HG02610 (cell line): Measurements from ENCODE around the gene MTRF1.
A peak's percentile ranks its signal among the peaks of the same experiment; 100 is the strongest.

ENCODE experiments used
- ATAC-seq: cut with Tn5 transposase; IDR thresholded peaks from one replicate; pipeline ENCODE4 v1.9.1; 2021; ENCODE audit warnings: mild to moderate bottlenecking, moderate library complexity; ENCODE audit not compliant: unreplicated experiment

The MTRF1 gene, protein sequence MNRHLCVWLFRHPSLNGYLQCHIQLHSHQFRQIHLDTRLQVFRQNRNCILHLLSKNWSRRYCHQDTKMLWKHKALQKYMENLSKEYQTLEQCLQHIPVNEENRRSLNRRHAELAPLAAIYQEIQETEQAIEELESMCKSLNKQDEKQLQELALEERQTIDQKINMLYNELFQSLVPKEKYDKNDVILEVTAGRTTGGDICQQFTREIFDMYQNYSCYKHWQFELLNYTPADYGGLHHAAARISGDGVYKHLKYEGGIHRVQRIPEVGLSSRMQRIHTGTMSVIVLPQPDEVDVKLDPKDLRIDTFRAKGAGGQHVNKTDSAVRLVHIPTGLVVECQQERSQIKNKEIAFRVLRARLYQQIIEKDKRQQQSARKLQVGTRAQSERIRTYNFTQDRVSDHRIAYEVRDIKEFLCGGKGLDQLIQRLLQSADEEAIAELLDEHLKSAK

DNA sequence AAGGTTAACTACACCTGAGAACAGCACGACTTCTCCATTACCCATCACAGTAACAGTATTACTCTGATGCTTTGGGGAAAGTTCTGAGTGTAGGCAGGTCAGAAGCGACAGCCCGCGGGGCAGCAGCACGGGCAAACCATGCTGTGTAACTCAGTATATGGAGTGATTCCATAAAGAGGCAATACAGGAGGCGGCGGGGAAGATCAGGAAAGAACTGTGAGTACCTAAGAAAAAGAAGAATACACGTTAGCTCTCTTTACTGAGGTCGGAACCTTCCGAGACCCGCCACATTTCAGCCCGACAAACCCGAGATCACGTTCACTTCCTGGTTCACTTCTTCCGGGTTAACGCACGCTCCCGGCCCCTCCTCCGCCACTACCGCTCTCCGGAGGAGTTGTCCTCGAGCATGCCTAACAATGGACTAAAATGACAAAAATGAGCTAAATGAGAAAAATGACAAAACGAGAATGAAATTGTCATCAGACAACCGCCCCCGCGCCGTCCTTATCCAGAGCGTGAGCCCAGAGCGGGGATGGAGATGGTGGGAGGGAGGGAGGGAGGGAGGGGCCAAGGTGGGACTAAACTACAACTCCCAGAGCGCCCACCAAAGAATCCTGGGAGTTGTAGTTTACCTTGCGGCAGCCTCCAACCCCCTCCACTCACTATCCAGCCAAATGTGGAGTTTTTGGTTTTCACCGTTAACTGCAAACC is at the start of gene MTRF1:
Gene MTRF1, minus strand, starts transcription at position 316 of the 711 bp plus-strand sequence. CDS start 2,669 bp downstream, outside the sequence.
- ATAC-seq: peak; percentile 93

DNA sequence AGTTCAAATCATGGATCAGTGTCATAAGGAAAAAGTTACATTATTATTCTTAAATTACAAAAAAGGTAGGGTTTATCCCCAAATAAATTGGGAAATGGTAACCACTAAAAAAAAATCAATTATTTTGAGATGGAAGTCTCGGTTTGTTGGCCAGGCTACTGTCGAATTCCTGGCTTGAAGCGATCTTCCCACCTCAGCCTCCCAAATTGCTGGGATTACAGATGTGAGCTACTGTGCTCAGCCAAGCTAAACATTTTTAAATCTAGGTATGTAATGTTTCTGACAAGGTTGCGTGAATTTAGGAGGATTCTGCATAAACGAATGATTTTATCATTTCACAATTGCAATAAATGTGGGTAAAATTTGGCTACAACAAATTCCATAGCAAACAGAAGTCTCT is 49.7 kb upstream of the MTRF1 start:
- no peak for ATAC-seq

DNA sequence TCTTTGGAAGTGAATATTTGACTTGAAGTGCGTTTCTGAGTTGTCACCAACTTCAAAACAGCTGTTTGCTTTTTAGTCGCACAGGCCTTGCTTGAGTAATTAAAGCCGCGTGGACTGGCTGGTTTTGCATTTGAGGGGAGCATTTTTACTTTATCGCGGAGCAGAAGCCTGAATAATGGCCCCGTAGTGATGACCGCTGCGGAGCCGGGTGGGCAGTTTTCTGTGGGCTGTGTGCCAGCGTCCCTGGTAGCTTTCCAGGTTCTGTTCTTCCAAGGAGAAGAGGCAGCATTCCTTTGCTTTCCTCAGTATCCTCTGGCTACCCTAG is 48.8 kb upstream of the MTRF1 start:
- no peak for ATAC-seq

DNA sequence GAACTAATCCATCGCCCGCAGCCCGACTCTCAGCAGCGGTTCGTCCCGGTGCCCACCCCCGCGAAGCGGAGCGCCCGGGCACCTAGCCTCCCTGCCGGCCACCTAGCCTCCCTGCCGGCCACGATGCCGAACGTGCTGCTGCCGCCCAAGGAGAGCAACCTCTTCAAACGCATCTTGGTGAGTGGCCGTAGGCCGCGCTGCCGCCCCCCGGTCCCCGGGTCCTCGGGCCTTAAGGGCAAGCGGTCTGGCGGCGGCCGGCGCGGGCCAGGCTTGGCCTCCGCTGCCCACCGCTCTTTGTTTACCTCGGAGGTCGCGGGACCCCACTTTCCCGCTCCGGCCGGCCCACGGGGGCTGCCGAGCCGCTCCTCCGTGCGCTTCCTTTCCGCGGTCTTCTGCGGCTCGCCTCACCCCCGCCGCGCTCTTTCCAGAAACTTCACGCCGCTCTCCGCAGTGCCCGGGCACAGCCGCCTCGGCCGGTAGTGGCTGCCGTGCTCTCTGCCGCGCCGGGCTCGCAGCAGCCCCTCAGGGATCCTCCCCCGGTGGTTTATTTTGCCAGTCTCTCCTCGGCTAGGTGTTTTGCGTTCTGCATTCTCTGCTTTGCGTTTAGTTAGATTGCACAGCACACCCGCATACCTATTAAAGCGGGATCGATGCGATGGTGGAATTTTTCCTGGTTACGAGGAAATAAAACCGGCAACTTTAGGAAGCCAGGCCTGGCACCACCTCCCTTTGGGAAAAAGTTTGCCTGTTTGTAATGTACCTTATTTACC is 48.2 kb upstream of the MTRF1 start:
- peak; percentile 43 for ATAC-seq

DNA sequence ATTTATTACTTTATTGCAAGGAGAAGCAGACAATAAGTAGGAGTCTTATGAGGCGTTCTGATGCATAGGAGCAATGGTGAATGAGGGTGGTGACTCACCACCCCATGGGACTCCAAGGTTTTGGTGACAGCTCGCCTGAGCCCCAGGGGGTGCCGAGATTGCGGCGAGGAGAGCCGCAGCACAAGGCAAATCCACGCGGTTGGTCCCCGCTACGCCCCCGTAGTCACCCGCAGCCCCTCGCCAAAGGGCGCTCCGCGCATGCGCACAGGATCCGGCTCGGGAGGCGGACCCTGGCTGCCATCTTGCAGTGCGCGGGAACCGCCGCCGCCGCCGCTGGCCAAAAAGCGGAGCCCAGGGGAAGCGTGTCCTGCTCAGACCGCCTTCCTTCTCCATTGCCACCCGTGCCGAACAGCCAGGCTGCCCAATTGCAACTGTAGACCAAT is 47.6 kb upstream of the MTRF1 start, which contains the start of gene NAA16:
Gene NAA16, plus strand, starts transcription at position 305 of the 443 bp plus-strand sequence. CDS start 262 bp downstream, outside the sequence.
- ATAC-seq: peak; percentile 63

DNA sequence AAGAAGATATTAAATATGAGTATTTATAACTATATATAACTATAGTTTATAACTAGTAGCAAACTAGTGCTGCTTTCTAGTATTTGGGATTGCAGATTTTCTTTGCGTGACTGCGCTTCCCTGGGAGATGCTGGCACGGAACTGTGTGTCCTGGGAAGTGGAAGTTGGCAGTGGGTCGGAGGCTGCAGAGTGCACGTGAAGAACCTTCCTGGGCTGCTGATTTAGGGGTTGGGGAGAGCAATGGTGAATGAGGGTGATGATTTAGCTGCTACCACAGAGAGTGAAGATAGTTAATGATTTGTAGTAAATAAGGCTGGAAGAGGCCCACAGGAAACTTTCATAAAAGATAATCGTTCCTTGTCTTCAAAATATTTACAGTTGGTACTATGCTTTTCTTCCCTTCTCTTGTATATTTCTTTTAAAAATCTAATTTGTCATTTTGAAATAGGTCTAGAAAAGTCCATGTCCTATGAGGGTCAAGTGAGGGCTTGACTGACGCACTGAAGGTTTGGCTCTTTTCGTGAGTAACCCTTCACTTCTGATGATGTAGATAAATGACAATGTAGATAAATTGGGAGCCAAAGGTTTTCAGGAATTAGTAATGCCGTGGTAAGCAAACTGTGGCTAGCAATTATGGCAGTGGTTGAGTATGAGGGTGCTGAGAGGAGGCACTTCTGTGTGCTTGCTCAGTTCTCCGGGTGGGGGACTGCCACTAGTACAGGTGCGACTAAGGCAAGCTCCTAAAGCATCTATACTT is 44.7 kb upstream of the MTRF1 start:
- ATAC-seq: no peak

DNA sequence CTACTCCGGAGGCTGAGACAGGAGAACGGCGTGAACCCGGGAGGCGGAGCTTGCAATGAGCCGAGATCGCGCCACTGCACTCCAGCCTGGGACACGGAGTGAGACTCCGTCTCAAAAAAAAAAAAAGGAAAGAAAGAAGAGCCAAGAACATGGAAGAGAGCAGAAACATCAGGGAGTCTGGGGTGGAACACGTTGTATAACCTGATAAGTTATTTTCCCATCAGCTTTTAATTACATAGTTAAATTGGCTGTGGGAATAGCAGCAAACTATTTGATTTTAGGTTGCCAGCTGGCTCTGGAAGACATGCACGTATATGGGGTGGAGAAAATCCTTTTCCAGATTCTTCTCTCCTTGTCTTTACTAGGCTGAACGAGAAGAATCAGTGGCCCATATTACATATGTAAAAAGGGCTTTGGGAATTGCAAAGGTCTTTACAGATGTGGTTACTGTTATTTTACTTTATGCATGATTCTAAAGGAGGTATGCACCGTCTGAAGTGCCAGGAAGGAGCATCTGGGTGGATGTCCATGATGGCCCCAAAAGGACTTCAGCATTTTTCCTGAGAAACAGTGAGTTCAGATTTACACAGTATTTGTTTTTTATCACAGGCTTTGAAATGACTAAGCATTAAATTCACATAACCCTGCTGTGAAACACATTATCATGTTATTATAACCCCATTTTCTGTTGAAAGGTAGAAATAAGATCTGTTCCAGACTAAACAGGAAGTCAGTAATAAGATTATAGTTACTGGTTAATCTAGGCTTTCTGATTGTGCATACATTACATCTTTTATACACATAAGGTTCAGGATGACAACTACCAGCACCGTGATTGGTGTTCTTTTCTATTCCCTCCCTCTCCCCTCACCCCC is 43.1 kb upstream of the MTRF1 start:
- ATAC-seq: no peak

DNA sequence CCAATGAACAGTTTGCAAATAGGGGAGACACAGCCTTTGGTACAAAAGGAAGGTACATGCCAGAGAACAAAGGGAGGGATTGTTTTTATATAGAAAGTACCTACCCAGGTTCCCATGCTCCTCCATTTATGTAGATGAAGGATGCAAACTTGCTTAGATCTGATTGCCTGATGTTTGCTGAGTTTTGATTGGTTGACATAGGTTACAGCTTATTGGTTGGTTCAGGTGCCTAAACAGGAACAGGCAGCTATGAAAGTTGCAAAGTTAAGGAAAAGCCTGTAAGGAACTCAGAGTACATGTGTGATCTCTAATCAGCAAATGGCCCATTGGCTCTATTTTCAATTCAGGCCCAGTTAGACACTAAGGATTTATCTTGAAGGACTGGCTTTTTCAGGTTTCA is 41.2 kb upstream of the MTRF1 start:
- no peak for ATAC-seq

DNA sequence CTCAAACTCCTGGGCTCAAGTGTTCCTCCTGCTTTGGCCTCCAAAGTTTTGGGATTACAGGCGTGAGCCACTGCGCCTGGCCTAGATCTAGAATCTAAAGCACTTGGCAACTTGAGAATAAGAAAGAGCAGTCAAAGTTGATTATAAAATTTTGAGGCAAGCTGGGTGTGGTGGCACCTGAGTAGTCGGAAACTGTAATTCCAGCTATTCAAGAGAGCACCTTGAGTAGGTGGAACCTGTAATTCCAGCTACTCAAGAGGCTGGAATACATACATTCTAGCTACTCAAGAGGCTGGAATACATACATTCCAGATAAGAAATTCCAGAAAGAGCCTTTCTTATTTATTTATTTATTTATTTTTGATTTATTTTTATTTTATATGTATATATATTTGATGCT is 39.4 kb upstream of the MTRF1 start:
- ATAC-seq: no peak

DNA sequence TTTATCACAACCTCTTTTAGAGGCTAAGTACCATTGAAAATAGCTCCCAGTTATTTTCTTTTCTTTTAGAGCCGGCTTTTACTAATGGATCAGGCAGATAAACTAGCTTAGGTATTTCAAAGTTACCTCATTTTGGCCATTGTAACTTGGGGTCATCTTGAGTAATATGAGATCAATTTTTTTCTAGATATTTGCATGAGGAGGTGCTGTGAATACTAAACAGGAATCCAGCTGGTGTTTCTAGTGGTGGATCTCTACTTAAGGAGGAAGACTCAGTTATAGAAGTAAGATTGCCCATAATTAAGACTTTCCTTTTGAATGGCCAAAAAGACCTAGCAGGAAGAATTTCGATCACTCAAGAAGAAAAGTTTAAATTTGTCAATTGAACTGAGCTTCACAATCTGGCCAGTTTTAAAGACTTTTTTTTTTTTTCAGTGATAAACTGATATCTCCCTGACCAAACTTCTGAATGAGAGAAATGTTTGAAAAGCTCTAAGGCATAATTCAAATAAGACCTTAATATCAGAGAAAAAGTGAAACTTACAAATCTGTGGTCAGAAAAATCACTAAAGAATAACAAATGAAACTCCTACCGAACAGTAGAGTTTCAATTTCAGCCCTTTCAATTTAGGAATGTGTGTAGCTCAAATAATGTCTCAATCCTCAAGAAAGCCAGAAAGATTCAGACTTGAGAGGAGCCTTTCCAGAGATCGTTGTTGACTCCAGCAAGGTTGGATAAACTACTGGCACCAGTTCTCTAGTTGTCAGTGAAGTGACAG is 36.1 kb upstream of the MTRF1 start:
- peak; percentile 46 for ATAC-seq

DNA sequence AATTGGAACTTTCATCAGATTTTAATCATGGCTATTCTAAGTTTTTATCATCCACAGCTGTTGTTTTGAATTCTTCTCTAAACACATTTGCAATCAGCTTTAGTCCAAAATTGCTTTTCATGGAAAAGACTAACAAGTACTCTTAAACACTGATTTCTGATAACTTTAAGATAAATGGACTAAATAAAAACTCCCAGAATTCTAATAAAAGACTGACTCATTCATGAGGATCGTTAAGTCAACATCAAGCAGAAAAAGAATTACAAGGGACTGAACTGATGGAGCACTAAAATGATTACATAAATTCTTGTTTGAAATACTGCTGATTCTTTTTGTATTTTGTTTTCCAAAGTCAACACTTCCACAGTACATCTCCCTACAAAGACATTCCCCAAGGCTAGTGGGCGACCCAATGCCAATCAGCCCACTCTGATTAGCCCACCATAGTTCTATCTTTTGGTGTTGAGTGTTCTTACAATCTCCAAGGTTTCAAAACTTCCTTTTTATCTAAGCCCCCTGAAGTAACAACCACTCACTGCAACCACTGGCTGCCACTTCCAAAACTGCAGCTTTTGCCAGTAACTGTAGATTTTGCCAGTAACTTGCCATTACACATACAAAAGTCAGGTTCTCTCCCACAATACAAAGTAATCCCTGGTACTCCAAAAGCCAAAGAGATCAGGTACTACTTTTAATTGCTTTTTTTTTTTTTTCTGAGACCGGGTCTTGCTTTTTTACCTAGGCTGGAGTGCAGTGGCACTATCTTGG is 33.7 kb upstream of the MTRF1 start:
- no peak for ATAC-seq

DNA sequence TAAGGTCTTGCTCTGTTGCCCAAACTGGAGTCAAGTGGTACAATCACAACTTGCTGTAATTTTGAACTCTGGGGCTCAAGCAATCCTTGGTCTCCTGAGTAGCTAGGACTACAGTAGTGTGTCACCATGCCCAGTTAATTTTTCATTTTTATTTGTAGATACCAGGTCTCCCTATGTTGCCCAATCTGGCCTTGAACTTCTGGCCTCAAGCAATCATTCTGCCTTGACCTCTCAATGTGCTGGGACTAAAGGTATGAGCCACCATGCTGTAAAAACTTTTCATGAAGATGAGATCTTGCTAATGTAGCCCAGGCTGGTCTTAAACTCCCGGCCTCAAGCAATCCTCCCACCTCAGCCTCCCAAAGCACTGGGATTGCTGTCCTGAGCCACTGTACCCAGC is 32.6 kb upstream of the MTRF1 start:
- no peak for ATAC-seq

DNA sequence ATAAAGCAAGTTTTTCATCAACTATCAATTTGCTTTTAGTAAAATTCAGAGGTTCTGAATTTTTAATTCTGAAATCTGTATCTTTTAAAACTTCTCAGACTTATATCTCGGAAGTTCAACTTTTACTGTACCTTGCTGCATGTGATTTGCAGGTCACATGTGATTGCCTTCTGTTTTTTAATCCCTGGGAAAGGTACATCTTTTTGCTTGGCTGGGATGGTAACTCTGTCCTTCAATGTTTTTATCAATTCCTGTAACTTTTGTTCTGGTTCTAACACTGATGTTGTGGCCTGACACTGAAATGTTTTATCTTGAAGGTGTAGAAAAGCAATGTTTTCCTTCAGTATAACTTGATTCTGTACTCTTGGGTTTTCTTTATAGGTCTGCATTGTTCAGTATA is 31.5 kb upstream of the MTRF1 start:
- no peak for ATAC-seq

DNA sequence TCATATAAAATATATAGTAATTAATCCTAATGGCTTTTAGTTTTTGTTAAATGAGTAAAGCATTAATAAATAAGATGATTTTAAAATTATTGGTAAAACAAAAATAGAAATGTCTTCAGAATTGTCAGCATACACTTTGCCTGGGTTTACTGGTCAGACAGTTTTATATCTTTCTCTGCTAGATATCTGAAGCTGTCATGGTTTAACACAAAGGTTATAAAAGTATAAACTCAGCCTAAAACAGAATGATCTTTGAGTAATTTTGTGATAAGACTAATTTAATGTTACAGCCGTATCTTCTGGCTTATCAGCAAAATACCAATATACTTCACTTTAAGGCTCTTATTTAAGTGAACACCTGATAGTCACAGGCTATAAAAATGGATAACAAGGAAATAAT is 29.9 kb upstream of the MTRF1 start:
- no peak for ATAC-seq

DNA sequence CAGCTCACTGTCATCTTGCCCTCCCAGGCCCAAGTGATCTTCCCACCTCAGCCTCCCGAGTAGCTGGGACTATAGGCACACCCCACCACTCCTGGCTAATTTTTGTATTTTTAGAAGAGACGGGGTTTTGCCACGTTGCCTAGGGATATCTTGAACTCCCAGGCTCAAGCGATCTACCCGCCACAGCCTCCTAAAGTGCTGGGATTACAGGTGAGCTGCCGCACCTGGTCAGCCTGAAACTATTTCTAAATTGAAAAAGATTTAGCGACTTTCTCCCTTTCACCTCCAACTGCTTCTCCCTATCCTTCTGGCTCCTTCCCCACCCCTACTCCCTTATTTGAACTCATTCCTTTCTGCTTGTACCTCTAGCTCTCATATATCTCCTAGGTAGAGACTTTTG is 27.9 kb upstream of the MTRF1 start:
- no peak for ATAC-seq

DNA sequence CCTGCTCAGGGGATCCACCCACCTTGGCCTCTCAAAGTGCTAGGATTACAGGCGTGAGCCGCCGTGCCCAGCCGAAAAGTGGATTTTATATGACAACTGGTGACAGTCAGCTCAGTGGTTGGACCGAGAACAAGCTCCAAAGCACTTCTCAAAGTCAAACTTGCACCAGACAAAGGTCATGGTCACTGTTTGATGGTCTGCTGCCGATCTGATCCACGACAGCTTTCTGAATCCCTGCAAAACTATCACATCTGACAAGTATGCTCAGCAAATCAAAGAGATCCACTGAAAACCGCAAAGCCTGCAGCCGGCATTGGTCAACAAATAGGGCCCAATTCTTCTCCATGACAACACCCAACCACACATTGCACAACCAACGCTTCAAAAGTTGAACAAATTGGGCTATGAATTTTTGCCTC is 26.1 kb upstream of the MTRF1 start:
- ATAC-seq: no peak

DNA sequence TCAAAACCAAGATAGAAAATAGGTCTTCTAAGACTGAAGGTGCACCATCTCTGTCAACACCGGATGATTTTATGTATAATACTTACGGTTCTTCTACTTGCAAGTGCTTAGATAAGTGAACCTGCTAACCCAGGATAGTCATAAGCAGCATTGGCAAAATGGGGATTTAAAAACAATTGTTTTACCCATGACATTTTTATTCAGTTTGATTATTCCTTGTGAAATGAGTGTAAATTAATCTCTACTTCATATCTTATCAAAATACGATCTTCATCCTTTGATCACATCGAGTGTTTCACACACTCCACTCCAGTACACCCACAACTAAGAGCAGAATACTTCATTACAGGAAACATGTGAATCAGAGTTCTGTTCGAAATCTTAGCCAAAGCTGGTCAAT is 23.0 kb upstream of the MTRF1 start:
- no peak for ATAC-seq
